ENCODE measurements around the gene C2orf78.
"Not testable (repeated sequence)": the region's sequence is repeated elsewhere in the genome, so short reads cannot be mapped to it uniquely, and the experiment has no call there.

The C2orf78 gene

DNA sequence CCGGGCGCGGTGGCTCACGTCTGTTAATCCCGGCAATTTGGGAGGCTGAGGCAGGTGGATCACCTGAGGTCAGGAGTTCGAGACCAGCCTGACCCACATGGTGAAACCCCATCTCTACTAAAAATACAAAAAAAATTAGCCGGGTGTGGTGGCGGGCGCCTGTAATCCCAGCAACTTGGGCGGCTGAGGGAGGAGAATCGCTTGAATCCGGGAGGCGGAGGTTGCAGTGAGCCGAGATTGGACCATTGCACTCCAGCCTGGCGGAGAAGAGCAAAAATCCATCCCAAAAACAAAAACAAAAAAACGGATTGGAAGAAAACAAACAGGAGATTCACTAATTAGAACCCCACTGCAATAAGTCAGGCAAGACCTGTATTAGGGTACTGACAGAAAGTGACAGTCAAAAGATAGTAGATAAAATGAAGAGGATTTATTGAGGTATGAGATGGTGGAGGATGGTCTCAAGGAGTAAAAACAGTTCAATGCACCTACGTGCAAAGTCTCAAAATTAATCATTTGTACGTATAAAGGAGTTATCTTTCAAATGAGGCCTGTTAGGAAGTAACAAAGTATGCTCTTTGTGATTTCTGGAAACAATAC, 5.0 kb upstream of the C2orf78 start:
- in situ Hi-C loops (cut with HindIII; ENCODE audit: low sequenced_read_pairs), result not testable (repeated sequence)

DNA sequence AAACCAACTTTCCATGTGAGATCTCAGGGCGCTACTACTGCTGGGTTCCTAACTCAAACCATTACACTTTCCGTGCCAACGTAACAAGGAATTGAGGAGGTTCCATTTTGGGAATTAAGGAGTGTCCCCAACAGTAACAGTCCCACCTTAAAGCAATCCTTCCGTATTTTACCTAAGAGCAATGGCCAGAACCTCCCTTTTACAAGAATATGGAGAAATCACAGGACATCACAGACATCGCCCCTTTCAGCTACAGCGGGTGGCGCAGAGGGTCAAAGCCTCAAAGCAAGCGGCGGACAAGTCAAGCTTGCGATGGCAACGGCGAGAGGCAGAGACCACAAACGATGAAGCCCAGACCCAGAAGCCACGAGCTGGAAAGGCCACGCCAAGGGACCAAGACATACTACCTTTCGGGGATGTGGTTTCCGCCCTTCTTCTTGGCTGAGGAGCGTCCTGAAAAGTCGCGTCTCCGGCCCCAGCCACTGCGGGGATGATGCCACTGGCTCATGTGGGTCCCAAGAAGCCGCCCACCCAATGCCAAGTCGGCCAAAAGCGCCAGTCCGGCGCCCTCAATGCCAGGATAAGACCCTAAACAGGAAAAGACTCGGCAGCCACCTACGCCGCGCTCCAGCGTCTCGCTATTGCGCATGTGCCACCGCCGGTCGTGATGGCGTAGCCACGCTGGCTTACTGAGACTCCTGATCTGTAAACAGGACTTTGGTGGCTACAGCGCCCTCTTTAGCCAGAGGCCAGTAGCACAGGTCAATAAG, 4.3 kb upstream of the C2orf78 start, which contains the start of gene DUSP11:
DUSP11 (minus strand) TSS at position 637 of the 770 bp plus-strand sequence; CDS start at position 508, 129 bp downstream.
- in situ Hi-C loops (cut with HindIII; ENCODE audit: low sequenced_read_pairs), result no loop called here

DNA sequence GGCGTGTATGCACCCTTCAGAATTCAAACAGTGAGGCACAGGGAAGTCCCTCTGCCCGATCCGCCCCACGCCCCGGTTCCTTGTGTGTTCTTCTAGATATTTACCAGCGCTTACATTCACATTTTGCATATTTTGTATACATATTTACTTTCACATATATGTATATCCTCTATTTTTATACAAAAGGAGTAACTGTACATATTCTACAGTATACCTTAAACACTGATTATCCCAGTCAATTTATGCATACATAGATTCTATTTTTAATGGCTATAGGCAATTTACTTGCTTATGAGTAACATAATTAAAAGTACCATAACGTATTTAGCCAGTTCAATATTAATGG, 3.8 kb upstream of the C2orf78 start:
- in situ Hi-C loops (cut with HindIII; ENCODE audit: low sequenced_read_pairs), result no loop called here

DNA sequence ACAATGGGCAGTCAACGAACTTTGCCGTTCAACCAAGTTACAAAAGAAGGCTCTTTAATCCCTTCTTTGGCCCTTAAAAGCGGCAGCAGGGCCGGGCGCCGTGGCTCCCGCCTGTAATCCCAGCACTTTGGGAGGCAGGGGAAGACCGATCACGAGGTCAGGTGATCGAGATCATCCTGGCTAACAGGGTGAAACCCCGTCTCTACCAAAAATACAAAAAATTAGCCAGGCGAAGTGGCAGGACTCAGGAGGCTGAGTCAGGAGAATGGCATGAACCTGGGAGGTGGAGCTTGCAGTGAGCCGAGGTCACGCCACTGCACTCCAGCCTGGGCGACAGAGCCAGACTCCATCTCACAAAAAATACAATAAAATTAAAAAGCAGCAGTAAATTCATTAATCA, 581 bp upstream of the C2orf78 start:
- in situ Hi-C loops (cut with HindIII; ENCODE audit: low sequenced_read_pairs), result not testable (repeated sequence)

DNA sequence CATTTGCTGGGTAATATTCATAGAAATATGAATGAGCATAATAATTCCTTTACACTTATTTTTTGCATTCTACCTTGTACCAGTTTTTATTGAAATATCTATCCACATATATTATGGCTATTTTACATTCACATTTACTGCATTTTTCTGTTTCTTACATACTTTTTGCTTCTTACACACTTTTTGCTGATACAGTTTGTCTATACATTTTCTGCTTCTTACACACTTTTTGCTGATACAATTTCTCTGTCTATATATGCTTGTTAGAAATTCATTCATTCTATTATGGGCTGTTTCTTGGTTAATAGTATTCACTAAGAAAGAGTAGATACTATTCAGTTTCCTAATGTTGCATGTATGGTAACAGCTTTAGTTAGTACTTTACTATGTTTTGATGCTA, 27.9 kb downstream of the C2orf78 start:
- in situ Hi-C loops (cut with HindIII; ENCODE audit: low sequenced_read_pairs), result no loop called here

DNA sequence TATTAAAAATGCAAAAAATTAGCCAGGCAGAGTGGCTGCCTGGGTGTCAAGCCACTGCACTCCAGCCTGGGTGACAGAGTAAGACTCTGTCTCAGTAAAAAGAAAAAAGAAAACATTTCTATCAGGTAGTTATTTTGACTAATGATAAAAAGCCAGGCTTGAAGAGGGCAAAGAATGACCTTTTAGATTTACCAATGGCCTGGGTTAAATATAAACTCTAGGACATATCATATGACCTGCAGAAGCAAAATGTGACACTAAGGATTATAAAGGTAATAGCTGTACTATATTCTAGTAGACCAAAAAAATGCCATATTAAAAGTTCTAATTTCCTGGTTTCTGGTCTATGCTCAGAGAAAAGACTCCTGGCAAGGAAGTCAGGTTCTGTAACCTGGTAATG, 28.7 kb downstream of the C2orf78 start:
- in situ Hi-C loops (cut with HindIII; ENCODE audit: low sequenced_read_pairs), result no loop called here

DNA sequence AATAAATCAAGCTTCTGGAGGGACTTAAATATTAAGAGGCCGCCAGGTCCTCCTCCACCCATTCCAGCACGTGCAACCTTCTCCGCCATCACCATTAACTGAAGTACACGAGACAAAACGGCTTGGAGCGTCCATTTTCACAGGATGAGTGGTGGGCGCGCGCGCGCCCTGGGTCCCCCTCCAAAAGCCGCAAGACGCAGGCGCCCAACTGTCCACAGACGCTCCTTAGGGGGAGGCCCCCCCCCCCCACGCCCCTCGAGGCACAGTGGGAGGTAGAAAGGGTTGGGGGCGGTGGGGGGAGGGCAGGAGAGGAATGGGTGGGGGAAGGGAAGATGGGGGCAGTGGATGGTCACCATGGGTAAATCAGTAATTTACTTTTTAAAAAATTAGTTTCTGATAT, 34.3 kb downstream of the C2orf78 start:
- in situ Hi-C loops (cut with HindIII; ENCODE audit: low sequenced_read_pairs), result no loop called here

DNA sequence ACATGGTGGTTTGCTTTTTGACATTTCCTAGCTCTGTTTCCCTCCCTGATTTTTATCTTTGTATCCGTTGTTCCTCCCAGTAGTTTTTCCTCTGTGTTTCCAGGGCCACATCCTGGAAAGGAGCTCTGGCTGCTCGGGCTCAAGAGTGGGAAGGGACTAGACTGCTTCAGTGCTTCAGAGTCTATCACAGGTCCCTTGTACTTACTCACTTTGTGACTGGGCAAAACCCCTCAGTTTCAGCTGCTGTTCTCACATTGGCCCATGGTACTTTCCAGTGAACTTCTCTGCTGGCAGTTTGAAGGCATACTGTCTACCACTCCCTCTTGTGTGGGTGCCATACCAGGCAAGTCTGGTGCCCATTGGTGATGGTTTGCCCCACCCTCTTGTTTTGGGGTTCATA, 37.2 kb downstream of the C2orf78 start:
- in situ Hi-C loops (cut with HindIII; ENCODE audit: low sequenced_read_pairs), result no loop called here

DNA sequence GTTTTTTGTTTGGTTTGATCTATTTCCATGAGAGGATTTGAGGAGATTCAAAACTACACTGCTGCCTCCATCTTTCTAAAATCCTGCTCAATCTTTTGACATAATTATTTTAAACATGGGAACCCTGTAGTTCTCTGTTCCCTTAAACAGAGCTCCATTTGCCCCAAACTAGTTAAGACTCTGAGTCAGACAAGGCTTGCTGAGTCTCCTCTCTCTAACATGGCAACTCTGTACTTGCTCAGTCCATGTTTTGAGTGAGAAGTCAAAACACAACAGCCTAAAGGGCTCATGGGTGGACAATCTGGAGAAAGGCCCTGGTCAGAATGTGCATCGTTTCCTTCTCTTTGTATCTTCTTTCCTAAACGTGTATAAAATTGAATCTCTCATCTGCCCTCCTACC, 37.7 kb downstream of the C2orf78 start:
- in situ Hi-C loops (cut with HindIII; ENCODE audit: low sequenced_read_pairs), result no loop called here

DNA sequence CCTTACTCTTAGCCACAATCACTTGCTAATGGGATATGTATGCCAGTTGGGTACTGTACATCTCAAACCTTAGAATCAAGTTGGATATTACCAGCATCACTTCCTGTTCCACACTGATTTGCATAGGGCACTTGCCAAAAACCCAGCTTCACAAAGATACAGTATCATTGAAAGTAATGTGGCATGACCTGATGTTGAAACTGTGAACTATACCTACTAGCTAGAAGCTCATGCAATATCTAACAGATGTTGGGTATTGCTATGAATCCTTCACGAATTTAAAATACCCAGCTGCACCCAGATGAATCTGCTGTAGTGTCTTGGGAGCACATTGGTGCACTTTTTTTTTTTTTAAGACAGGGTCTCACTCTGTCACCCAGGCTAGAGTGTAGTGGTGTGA, 38.3 kb downstream of the C2orf78 start:
- in situ Hi-C loops (cut with HindIII; ENCODE audit: low sequenced_read_pairs), result no loop called here

DNA sequence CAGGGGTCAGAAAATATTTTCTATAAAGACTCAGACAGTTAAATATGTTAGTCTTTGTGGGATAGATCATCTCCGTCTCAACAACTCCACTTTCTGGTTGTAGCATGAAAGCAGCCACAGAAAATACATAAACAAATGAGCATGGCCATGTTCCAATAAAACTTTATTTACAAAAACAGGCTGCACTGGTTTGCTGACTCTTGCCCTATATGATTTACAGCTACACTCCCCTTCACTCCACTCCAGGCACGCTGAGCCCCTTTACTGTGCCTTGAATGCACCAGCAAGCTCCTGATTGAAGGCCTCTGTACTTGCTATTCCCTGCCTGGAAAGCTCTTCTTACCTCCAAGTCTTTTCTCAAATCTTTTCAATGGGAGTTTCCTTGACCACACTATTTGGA, 39.0 kb downstream of the C2orf78 start:
- in situ Hi-C loops (cut with HindIII; ENCODE audit: low sequenced_read_pairs), result no loop called here

DNA sequence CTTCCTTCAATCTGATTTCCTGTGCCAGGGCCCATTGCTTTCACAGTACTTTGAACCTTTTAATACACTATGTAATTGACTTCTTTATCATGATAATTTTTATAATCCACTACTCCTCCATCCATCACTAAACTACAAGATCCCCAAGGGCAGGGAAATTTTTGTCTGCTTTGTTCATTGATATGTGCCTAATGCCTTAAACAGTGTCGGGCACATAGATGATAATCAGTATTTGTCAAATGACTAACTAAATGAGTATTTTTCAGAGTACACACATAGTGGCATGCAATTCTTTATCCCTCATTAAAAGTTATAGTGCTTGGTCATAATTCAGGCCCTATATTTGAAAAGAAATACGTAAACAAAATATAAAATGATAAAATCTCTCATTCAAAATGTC, 39.4 kb downstream of the C2orf78 start:
- in situ Hi-C loops (cut with HindIII; ENCODE audit: low sequenced_read_pairs), result no loop called here

DNA sequence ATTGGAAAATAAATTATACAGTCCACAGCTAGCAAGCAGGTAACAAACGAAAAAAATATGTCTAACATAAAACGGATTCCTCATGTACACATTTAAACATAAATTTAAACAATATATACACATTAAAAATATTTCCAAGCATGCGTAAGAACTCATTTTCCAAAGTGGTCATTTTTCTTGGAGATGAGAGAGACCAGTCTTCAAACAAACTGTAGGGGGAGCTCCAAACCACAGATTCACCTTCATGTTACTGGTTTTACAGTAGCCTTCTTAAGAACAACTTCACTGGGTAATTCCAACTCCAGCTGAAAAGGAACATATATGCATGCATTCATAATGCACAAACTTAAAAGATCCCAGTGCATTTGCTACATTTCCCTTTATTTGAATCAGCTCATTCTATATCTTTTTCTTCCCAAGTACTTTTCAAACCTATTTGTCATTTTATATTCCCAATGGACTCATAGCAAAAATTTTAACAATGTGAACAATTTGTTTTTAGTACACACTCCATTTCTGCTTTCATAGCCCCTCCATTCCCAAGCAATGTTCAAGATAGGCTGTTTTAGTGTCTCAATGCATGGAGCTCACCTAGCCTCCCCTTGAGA, 40.0 kb downstream of the C2orf78 start:
- in situ Hi-C loops (cut with HindIII; ENCODE audit: low sequenced_read_pairs), result no loop called here

DNA sequence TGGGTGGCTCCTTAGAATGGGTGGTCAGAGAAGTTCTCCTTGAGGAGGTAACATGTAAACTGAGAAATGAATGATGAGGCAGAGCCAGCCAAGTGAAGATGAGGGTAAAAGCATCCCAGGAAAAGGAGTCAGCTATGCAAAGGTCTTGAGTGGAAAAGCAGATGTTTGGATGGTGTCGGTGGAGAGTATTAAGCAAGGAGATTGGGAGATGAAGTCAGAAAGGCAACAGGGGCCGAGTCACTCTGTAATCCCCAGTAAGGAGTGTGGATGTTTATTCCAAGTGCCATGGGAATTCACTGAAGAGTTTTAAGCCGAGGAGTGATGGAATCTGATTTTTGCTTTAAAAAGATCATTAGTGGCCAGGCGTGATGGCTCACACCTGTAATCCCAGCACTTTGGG, 41.4 kb downstream of the C2orf78 start:
- in situ Hi-C loops (cut with HindIII; ENCODE audit: low sequenced_read_pairs), result no loop called here

DNA sequence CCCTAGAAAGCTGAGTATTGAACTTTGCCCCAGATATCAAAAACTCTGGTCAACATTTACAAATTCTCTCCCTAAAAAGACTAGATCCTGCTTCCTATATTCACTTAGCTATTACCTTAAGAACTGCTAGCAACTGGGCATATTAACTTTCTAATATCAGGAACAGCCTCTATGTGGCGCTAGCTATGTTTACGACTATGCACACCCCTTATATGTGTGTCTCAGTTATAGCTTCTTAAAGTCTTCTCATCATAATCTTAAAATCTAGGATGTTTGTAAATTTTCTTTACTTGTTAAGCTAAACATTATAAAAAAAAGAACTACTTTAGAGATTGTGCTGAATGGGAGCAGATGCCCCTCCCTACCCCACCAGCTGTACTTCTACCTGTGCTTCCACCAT, 43.0 kb downstream of the C2orf78 start:
- in situ Hi-C loops (cut with HindIII; ENCODE audit: low sequenced_read_pairs), result no loop called here

DNA sequence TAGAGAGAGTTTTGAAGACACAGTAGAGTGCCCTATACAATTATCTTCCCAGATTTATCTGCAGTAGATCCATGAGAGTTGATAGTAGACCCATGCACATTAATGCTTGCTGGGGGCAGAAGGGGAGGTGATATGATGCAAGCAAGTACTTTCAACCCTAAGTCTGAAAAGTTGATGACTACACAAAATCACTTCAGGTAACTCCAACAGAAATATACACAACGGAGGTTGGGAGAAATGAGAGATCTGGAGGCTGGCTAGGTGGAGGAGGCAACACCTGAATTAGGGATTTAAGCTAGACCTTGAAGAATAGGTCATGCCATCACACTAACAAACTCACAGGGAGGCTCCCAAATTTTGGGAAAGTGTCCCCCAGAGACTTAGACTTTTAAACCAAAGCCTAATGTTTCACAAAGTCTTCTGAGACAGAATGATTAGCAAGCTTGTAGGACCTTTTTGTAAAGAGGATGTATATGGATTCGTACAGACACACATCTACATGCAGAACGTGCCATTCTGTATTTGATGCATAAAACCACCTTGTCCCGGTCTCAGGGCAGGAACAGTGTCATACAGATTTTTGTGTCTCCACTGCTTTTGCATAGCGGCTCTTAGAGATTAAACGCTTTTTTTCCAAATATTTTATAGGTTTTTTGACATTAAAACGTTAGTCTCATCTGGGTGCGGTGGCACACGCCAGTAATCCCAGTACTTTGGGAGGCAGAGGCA, 43.8 kb downstream of the C2orf78 start:
- in situ Hi-C loops (cut with HindIII; ENCODE audit: low sequenced_read_pairs), result no loop called here

DNA sequence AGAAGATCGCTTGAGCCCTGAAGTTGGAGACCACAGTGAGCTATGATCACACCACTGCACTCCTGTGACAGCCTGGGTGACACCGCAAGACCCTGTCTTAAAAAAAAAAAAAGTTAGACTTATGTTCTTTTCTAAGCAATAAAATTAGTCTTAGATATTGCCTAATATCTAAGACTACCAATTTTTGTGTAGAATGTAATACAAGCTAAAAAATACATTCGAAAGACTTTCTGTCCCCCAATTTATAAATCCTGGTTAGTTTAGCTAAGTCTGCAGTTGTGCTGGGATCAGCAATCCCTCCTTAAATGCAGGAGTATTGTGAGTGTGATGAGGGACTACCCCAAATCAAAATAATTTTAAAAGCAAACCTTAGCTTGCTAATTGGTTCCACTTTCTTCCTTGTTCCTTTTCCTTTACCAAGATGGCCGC, 44.4 kb downstream of the C2orf78 start:
- in situ Hi-C loops (cut with HindIII; ENCODE audit: low sequenced_read_pairs), result no loop called here

DNA sequence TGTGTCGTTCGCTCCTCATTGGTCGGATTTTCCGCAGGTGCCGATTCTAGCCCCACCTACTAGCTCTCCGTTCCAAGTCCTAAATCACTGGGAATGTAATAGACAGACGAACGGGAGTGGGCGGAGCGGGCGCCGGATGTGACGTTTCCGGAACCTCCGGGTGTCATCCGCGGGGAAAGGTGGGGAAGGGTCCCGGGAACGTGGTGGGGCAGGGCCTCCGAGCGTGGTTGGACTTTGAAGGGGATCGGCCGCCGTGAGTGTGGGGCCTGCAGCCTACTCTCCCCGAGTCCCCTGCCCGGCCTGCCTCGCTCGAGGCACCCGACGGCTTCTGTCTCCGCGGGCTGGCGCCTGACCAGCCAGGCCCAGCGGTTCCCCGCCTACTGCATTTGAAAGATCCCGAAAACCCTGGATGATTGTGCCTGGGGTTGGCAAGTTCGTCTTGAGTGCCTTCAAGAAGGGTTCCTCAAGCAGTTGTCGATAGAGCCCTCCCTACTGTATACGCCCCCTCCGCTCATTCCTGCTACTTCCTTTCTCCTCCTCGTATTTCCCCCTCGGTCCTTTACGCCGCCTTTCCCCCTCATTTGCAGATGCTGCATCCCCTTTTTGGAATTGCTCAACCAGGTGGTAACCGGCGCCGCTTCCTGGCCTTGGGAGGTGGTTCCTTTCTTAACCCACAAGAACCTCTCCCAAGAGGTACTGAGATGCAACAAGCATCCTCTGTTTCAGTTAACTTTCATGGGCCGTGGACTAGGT, 45.0 kb downstream of the C2orf78 start, which contains the start of gene STAMBP:
STAMBP (plus strand) TSS at position 144 of the 753 bp plus-strand sequence. CDS start 1,896 bp downstream, outside the sequence.
- in situ Hi-C loops (cut with HindIII; ENCODE audit: low sequenced_read_pairs), result no loop called here

DNA sequence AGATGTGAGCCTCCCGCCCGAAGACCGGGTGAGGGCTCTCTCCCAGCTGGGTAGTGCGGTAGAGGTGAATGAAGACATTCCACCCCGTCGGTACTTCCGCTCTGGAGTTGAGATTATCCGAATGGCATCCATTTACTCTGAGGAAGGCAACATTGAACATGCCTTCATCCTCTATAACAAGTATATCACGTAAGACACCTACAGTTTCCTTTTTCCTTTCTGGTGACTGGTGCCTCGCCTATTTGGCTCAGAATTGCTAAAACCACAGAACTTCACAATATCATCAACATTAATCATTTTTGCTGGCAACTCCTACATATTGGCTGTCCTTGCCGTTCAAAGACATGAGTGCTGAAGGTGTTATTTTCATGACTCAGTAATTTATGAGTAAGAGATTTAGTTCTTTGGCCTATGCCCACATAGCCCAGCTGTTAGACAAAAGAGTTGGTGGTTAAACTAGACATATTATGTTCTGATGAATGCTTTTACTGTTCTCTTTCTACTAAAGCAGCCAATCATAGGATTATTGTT, 47.0 kb downstream of the C2orf78 start:
- in situ Hi-C loops (cut with HindIII; ENCODE audit: low sequenced_read_pairs), result no loop called here

DNA sequence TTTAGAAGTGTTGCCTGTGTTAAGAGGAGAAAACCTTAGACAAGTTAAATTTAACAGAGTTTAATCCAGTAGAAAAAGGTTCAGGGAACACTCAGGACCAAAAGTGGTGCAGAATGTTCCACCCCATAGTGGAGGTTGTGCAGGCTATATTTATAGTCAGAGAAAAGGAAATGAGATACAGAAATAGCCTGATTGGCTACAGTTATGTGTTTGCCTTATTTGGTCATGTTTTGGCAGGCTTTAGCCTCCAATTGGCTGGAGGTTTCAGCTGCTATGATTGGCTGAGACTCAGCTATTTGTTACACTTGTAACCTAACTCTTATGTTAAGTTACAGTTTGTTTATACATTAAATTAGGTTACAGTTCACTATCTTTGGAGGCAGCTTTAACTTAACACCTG, 48.9 kb downstream of the C2orf78 start:
- in situ Hi-C loops (cut with HindIII; ENCODE audit: low sequenced_read_pairs), result no loop called here

All from DLD1 (cell line).